ENCODE measurements around the gene AP5S1.

The AP5S1 gene

GRCh38 chr20:3873507-3873906 is 53.2 kb downstream of the AP5S1 start:
- TF ChIP-seq CTCF (conservative IDR thresholded peaks at IDR 0.05), result no peak
- TF ChIP-seq ZFX (IDR thresholded peaks at IDR 0.05), result no peak
- no peak overlapping the region for H3K27ac ChIP-seq

- no peak for TF ChIP-seq CTCF (conservative IDR thresholded peaks at IDR 0.05)
- no peak for TF ChIP-seq ZFX (IDR thresholded peaks at IDR 0.05)
- no peak overlapping the region for H3K27ac ChIP-seq
Observed at GRCh38 chr20:3874194-3874844, 54.0 kb downstream of the AP5S1 start.

- TF ChIP-seq ZFX (IDR thresholded peaks at IDR 0.05) (no peak), CTCF (conservative IDR thresholded peaks at IDR 0.05) (no peak)
- H3K27ac ChIP-seq, result no peak overlapping the region
Observed at GRCh38 chr20:3875378-3875974, 55.1 kb downstream of the AP5S1 start.

- TF ChIP-seq CTCF (conservative IDR thresholded peaks at IDR 0.05) (no peak), ZFX (IDR thresholded peaks at IDR 0.05) (no peak)
- H3K27ac ChIP-seq, result no peak overlapping the region
Observed at GRCh38 chr20:3876000-3876399, 55.7 kb downstream of the AP5S1 start.

GRCh38 chr20:3876676-3877075 is 56.3 kb downstream of the AP5S1 start:
- TF ChIP-seq ZFX (IDR thresholded peaks at IDR 0.05), result no peak
- no peak for TF ChIP-seq CTCF (conservative IDR thresholded peaks at IDR 0.05)
- H3K27ac ChIP-seq, result no peak overlapping the region
